Measurements from ENCODE around the gene MYH7. TPM values are rescaled to one million over a fixed set of nuclear protein-coding genes. Genes with fewer than 3 reads are reported as not detected.

Gene MYH7
- total RNA-seq, 1 experiment from 2014 or later = not detected

DNA sequence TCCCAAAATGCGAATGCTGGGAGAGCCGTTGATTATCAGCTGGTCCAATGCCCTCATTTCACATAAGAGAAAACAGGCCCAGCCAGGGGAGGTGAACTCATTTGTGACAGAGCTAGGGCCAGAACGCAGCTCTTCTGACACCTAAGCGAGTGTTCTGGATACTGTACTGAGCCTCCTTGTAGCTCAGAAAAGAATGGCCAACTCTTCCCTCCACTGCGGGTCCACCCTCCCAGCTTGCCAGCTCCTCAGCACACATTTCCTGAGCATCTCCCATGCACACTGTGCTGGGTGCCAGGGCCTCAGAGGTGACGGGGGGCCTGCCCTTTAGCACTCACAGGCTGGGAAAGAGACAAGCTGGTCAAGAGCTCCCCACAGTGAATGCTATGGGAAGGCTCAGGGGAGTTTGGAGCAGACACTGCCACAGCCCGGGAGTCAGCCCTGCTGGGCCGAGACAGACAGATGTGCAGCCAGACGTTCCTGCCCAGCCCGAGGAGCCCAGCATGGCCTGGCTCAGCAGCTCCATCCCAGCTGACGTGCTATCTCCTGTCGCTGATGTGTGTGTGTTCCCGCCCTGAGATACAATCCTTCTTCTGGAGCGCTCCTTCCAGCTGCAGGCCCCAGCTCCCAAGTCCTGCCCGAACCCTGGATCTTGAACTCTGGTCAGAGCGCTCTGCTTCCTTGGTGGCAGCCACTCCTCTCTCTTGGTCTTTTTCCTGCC lies 55.1 kb downstream of the MYH7 start (continued):
- no peak for TF ChIP-seq PRDM15 (CRISPR knock-in tag; IDR thresholded peaks at IDR 0.05)
- no peak for TF ChIP-seq E2F5 (CRISPR knock-in tag; IDR thresholded peaks at IDR 0.05)
- TF ChIP-seq ZNF219 (CRISPR knock-in tag; IDR thresholded peaks at IDR 0.05; ENCODE audit: borderline replicate concordance) = no peak
- TF ChIP-seq EMX1 (CRISPR knock-in tag; IDR thresholded peaks at IDR 0.05) = no peak
- no peak for TF ChIP-seq FOXP1 (CRISPR knock-in tag; IDR thresholded peaks at IDR 0.05; ENCODE audit: borderline replicate concordance)
- TF ChIP-seq, protein P1, sequence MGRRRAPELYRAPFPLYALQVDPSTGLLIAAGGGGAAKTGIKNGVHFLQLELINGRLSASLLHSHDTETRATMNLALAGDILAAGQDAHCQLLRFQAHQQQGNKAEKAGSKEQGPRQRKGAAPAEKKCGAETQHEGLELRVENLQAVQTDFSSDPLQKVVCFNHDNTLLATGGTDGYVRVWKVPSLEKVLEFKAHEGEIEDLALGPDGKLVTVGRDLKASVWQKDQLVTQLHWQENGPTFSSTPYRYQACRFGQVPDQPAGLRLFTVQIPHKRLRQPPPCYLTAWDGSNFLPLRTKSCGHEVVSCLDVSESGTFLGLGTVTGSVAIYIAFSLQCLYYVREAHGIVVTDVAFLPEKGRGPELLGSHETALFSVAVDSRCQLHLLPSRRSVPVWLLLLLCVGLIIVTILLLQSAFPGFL (CRISPR knock-in tag; IDR thresholded peaks at IDR 0.05; ENCODE audit: borderline replicate concordance) = no peak
- TF ChIP-seq, protein P2, sequence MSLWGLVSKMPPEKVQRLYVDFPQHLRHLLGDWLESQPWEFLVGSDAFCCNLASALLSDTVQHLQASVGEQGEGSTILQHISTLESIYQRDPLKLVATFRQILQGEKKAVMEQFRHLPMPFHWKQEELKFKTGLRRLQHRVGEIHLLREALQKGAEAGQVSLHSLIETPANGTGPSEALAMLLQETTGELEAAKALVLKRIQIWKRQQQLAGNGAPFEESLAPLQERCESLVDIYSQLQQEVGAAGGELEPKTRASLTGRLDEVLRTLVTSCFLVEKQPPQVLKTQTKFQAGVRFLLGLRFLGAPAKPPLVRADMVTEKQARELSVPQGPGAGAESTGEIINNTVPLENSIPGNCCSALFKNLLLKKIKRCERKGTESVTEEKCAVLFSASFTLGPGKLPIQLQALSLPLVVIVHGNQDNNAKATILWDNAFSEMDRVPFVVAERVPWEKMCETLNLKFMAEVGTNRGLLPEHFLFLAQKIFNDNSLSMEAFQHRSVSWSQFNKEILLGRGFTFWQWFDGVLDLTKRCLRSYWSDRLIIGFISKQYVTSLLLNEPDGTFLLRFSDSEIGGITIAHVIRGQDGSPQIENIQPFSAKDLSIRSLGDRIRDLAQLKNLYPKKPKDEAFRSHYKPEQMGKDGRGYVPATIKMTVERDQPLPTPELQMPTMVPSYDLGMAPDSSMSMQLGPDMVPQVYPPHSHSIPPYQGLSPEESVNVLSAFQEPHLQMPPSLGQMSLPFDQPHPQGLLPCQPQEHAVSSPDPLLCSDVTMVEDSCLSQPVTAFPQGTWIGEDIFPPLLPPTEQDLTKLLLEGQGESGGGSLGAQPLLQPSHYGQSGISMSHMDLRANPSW (CRISPR knock-in tag; conservative IDR thresholded peaks at IDR 0.05; ENCODE audit: low read depth) = no peak
- no peak for TF ChIP-seq ZNF425 (CRISPR knock-in tag; conservative IDR thresholded peaks at IDR 0.05)

DNA sequence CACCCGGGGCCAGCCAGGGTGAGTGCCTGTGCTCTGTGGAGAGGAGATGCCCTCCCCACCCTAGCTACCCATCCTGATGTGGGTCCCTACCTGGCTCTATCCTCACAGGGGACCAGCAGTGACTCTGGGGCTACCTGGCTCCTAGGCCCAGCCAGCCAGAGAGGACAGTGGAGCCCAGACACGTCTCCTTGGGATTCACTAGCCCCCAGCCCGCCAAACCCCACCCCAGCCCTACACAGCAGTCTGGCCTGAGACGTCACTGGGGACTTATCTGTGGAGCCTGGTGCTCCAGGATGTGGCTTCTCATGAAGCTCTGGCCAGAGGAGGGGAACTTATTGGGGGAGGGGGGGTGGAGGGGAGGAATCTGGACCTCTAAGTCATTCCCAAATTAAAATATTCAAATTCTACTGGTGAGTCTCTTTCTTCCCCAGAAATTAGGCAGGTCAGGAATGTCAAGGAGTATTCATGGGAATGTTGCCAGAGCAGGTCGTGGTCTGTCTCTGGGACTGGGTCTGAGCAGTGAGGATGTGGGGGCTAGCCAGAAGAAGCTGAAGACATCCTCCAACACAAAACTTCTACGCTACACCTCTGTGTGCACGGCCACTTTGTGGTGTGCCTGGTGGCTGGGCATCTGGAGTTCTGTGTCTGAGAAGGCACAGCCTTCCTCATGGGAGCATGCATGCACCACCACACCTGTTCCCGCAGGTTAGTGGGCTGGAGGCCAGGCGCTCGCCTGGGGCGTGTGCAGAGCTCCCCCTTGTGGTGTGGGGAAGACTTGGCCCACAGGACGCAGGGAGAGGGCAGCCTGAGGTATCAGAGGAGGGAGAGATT lies 55.9 kb downstream of the MYH7 start:
- ATAC-seq (peak; percentile 63), DNase-seq (ENCODE audit: low spot score) (peak; percentile 76)
- H3K27ac Mint-ChIP-seq = no peak overlapping the region
- ChIA-PET POLR2A (interaction anchor here (0.7 to 1.7 kb wide), 7 partner anchors 13 to 77 kb away, joined by 3 to 8 read pairs (median 4); partner anchors contain the start of genes PABPN1 and PPP1R3E), CTCF (interaction anchor here (0.6 to 6.4 kb wide), 71 partner anchors 9 to 385 kb away, joined by 3 to 95 read pairs (median 5); partner anchors contain the start of genes ACIN1, BCL2L2, C14orf119 and EFS)
- H3K36me3 Mint-ChIP-seq = no peaks in the 10 kb centered on the region
- H3K27me3 Mint-ChIP-seq (ENCODE audit: low read depth) = peaks cover 59% of the 10 kb centered on the region
- H3K4me1 Mint-ChIP-seq = peaks cover 11% of the 10 kb centered on the region
- H3K4me3 Mint-ChIP-seq = no peak overlapping the region
- H3K9me3 Mint-ChIP-seq = no peaks in the 10 kb centered on the region
- peak; percentile 56; the same call in 1 of the 2 replicates for TF ChIP-seq FOXP1 (CRISPR knock-in tag; IDR thresholded peaks at IDR 0.05; ENCODE audit: borderline replicate concordance)
- no peak for TF ChIP-seq SMAD4 (CRISPR knock-in tag; IDR thresholded peaks at IDR 0.05)
- TF ChIP-seq, protein P3, sequence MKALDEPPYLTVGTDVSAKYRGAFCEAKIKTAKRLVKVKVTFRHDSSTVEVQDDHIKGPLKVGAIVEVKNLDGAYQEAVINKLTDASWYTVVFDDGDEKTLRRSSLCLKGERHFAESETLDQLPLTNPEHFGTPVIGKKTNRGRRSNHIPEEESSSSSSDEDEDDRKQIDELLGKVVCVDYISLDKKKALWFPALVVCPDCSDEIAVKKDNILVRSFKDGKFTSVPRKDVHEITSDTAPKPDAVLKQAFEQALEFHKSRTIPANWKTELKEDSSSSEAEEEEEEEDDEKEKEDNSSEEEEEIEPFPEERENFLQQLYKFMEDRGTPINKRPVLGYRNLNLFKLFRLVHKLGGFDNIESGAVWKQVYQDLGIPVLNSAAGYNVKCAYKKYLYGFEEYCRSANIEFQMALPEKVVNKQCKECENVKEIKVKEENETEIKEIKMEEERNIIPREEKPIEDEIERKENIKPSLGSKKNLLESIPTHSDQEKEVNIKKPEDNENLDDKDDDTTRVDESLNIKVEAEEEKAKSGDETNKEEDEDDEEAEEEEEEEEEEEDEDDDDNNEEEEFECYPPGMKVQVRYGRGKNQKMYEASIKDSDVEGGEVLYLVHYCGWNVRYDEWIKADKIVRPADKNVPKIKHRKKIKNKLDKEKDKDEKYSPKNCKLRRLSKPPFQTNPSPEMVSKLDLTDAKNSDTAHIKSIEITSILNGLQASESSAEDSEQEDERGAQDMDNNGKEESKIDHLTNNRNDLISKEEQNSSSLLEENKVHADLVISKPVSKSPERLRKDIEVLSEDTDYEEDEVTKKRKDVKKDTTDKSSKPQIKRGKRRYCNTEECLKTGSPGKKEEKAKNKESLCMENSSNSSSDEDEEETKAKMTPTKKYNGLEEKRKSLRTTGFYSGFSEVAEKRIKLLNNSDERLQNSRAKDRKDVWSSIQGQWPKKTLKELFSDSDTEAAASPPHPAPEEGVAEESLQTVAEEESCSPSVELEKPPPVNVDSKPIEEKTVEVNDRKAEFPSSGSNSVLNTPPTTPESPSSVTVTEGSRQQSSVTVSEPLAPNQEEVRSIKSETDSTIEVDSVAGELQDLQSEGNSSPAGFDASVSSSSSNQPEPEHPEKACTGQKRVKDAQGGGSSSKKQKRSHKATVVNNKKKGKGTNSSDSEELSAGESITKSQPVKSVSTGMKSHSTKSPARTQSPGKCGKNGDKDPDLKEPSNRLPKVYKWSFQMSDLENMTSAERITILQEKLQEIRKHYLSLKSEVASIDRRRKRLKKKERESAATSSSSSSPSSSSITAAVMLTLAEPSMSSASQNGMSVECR (CRISPR knock-in tag; IDR thresholded peaks at IDR 0.05; ENCODE audit: borderline replicate concordance) = 0 out of 2 replicates have a peak, but pooled peaks have one; percentile 40
- TF ChIP-seq CTCF (IDR thresholded peaks at IDR 0.05) = peak; percentile 93

All from WTC11 (cell line).